HG02870 (cell line): Measurements from ENCODE around the gene FAF2.
"Not testable (repeated sequence)": the region's sequence is repeated elsewhere in the genome, so short reads cannot be mapped to it uniquely, and the experiment has no call there.

Experiments
- ATAC-seq: cut with Tn5 transposase; IDR thresholded peaks from one replicate; pipeline ENCODE4 v1.9.1; 2021; ENCODE audit warnings: mild to moderate bottlenecking, moderate library complexity; ENCODE audit not compliant: unreplicated experiment

The FAF2 gene

DNA sequence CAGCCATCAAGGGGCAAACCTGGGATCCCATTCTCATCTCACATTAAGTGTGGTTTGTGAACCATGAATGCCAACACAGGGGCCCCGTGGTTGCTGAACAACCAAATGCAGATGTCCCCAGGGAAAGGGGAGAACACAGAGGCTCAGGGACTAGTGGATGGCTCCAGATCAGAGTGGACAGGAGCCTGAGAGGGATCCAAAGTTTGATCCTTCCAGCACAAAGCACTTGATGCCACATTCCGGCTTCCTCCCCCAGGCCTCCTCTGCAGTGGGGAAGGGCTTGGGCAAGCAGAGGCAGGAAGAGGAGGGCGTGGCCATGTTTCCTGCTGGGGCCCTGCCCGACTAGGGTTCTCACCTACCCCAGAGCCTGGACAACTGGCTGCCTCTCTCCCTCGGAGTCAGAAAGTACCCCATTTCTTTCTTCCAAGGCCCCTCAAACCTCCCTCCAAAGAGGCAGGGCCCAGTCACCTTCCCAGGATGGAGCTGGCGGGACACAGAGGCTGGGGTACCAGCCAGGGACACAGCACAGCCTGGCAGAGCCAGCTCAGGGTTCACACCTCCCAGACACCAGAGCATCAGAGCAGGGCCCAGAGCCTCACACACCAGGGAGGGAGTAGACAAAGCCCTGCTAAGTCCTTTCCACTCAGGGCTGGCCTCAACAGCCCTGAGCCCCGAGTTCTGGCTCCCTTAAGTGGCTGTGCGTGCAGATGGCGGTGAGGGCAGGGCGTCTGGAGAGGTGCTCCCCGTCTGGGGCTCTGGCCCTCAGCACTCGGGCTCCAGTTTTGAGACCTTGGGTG lies 93.4 kb downstream of the FAF2 start:
- no peak for ATAC-seq

DNA sequence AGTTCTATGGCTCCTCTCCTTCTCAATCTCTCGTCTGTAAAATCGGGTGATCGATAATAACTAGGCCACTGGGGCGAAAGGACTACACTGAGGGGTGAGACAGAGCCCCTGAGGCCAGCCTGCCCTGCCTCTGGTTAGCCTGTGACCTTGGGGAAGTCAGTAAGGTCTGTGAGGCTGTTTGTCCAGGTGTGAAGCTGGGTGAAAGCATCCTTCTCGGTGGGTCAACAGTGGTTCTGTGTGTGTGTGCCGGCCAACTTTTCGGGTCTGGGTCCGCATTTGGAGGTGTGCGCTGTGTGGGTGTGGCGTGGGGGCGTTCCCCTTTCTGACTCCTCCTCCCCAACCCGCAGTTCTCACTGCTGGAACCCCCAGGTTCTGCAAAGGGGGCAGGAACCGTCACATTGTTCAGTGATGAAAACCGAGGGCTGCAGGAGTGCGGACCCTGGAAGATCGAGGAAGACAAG lies 94.0 kb downstream of the FAF2 start:
- no peak for ATAC-seq

DNA sequence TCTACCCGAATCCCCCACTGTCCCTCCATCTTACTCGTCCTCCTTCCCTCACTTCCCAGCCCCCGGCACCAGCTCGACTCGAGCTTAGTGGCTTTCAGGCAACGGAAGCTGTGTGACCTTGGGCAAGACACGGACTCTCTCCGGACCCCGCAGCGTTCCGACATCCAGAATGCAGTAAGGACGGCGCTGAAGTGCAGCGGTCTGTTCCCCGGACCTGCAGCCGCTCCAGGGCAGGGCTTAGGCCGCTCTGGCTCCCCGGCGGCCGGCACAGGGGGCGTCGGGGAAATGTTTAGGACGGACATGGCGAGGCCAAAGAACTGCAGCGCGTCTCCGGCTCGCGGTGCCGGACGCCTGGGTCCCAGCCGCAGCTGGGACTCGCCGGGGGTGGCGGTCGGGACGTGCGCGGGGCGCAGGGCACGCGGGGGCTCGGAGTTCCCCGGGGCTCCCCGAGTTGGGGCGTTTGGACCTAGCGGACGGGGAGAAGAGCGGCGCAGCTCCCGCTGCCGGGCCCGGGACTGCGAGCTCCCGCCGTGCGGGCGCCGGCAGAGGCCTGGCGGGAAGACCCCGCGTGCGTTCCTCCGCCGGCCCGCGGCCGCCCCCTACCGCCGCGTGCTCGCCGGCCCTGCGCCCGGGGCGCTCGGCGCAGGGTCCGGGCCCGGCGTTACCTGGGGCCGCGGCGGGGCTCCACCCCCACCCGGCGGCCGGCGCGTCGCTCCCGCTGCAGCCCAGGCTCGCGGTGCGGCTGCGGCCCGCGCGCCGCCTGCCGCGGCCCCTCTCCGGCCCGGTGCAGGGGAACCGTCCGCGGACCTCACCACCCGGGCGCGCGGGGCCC lies 94.6 kb downstream of the FAF2 start:
- peak; percentile 39 for ATAC-seq

- ATAC-seq = peak; percentile 80
These were observed 95.4 kb downstream of the FAF2 start for GRCh38 chr5:176543428-176544182.

- no peak for ATAC-seq
These were observed 97.2 kb downstream of the FAF2 start for GRCh38 chr5:176545388-176545736.

DNA sequence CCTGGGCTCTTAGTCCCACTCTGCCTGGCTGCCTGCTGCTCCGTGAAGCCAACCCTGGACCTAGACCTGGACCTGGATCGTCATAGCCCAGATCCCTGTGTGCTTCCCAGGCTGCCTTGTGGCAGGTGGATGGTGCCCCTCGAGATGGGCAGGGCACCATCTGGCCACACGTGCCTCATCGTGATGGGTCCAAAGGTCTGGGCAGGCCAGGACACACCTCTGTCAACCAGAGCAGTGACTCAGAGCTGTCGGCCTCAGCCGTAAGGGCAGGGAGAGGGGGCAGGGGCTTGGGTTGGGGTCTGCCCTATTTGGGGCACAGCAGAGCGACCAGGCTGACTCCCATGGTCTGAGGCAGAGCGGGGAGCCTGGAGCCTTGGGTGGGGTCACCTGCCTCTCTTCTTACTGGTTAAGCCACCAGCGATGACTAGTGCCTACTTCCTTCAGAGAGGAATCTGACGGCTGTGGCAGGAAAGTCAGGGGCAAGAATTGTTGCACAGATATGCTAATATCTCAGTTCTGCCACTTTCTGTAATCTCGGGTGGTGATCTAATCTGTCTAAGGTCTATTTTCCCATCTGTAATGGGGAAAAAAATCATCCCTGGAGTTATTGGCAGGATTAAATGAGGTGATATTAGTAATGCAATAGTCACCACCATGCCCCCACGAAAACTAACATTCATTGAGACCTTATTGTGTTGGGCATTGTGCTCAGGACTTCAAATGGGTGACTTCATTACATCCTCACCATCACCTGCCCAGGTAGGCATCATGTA lies 97.7 kb downstream of the FAF2 start:
- ATAC-seq = no peak

DNA sequence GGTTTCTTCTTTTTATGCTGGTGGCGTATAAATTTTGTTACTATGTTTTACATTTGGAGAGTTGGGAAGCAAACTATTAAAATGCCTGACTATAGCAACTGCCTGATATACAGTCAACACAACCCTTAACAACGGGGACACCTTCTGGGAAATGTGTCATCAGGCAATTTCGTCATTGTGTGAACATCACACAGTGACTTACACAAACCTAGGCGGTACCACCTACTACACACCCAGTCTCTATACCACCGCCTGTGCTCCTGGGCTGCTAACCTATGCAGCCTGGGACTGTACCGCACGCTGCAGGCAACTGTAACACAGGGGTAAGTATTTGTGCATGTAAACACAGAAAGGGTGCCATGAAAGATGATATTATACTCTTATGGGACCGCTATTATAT lies 99.6 kb downstream of the FAF2 start:
- ATAC-seq = no peak

- no peak for ATAC-seq
These were observed 100.8 kb downstream of the FAF2 start, which contains the start of gene CDHR2 for GRCh38 chr5:176548967-176549444. TSS of gene CDHR2 (plus strand) at chr5:176549342. CDS start at chr5:176565353, 16,011 bp downstream.

DNA sequence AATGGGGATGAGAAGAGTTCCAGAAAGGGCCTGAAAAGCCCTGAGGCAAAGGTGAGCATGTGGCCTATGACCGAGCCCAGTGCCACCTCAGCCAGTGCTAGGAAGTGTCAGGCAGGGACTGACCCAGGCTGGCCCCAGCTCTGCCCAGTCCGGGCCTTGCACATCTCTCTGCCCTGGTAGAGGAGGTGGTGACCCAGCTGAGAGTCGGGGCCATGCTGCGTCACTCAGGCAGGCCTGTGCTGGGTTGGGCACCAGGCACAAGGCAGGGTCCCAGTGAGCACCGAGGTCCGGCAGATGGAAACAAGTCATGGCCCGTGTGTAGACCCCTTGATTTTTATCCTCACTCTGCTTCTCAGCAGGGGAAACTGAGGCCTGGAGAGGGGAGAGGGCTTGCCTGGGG lies 101.7 kb downstream of the FAF2 start:
- ATAC-seq = no peak

GRCh38 chr5:176550275-176550831 lies 102.2 kb downstream of the FAF2 start:
- ATAC-seq = no peak

DNA sequence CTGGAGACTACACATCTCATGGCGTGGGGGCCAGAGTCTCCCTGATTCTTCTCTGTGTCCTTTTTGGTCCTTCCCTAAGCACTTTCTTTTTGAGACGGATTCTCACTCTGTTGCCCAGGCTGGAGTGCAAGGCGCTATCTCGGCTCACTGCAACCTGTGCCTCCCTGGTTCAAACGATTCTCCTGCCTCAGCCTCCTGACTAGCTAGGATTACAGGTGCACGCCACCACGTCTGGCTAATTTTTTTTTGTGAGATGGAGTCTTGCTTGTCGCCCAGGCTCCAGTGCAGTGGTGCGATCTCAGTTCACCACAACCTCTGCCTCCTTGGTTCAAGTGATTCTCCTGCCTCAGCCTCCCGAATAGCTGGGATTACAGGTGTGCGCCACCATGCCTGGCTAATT lies 102.8 kb downstream of the FAF2 start:
- ATAC-seq = not testable (repeated sequence)

GRCh38 chr5:176552332-176552869 lies 104.2 kb downstream of the FAF2 start:
- ATAC-seq = no peak

- ATAC-seq = no peak
These were observed 105.3 kb downstream of the FAF2 start for GRCh38 chr5:176553260-176554085.

GRCh38 chr5:176557846-176558245 lies 109.7 kb downstream of the FAF2 start:
- no peak for ATAC-seq
